ENCODE results near the gene CAMK2N2.

CAMK2N2 gene

GRCh38 chr3:184261270-184261853, at the start of gene CAMK2N2:
CAMK2N2 (minus strand) TSS chr3:184261553; CDS start chr3:184261285, 268 bp downstream.
- no peak for DNase-seq (ENCODE audit: low read depth, low spot score)
- H3K4me3 ChIP-seq (ENCODE audit: low read depth, low read length) = peak within 1 kb of the TSS; percentile 57
- no peak for TF ChIP-seq CTCF (IDR thresholded peaks at IDR 0.05; ENCODE audit: insufficient read depth, low read length, missing control alignments)
- POLR2A ChIA-PET = interaction anchor here (0.8 kb wide), 1 partner anchor 25 kb away, joined by 3 read pairs; no protein-coding TSS in a partner anchor
- CTCF ChIA-PET = interaction anchor here (0.9 to 3.7 kb wide), 3 partner anchors 11 to 34 kb away, joined by 3 to 48 read pairs (median 3); partner anchors contain the start of gene EEF1AKMT4

GRCh38 chr3:184308744-184309143, 47.4 kb upstream of the CAMK2N2 start:
- no peak for TF ChIP-seq CTCF (IDR thresholded peaks at IDR 0.05; ENCODE audit: insufficient read depth, low read length, missing control alignments)
- ChIA-PET POLR2A (interaction anchor here (0.6 to 1.0 kb wide), 2 partner anchors 11 to 18 kb away, joined by 3 read pairs; no protein-coding TSS in a partner anchor), CTCF (no interaction called here)
- H3K4me3 ChIP-seq (ENCODE audit: low read depth, low read length) = no peak overlapping the region
- no peak for DNase-seq (ENCODE audit: low read depth, low spot score)

GRCh38 chr3:184307915-184308314, 46.6 kb upstream of the CAMK2N2 start:
- CTCF ChIA-PET = no interaction called here
- POLR2A ChIA-PET = no interaction called here
- H3K4me3 ChIP-seq (ENCODE audit: low read depth, low read length) = no peak overlapping the region
- DNase-seq (ENCODE audit: low read depth, low spot score) = no peak
- TF ChIP-seq CTCF (IDR thresholded peaks at IDR 0.05; ENCODE audit: insufficient read depth, low read length, missing control alignments) = no peak

- no peak for DNase-seq (ENCODE audit: low read depth, low spot score)
- ChIA-PET CTCF (interaction anchor here (1.0 to 1.9 kb wide), 4 partner anchors 10 to 65 kb away, joined by 3 to 6 read pairs (median 5); no protein-coding TSS in a partner anchor), POLR2A (no interaction called here)
- H3K4me3 ChIP-seq (ENCODE audit: low read depth, low read length) = no peak overlapping the region
- TF ChIP-seq CTCF (IDR thresholded peaks at IDR 0.05; ENCODE audit: insufficient read depth, low read length, missing control alignments) = no peak
These were observed 45.1 kb upstream of the CAMK2N2 start for GRCh38 chr3:184306341-184306972.

- peak; percentile 15 for TF ChIP-seq CTCF (IDR thresholded peaks at IDR 0.05; ENCODE audit: insufficient read depth, low read length, missing control alignments)
- CTCF ChIA-PET = interaction anchor here (1.0 to 1.9 kb wide), 4 partner anchors 11 to 66 kb away, joined by 3 to 6 read pairs (median 5); no protein-coding TSS in a partner anchor
- POLR2A ChIA-PET = no interaction called here
- no peak for DNase-seq (ENCODE audit: low read depth, low spot score)
- H3K4me3 ChIP-seq (ENCODE audit: low read depth, low read length) = no peak overlapping the region
These were observed 44.2 kb upstream of the CAMK2N2 start for GRCh38 chr3:184305577-184305976.

- ChIA-PET CTCF (interaction anchor here (1.0 to 2.5 kb wide), 5 partner anchors 11 to 52 kb away, joined by 3 to 6 read pairs (median 5); partner anchors contain the start of gene EEF1AKMT4), POLR2A (no interaction called here)
- TF ChIP-seq CTCF (IDR thresholded peaks at IDR 0.05; ENCODE audit: insufficient read depth, low read length, missing control alignments) = no peak
- H3K4me3 ChIP-seq (ENCODE audit: low read depth, low read length) = peak overlapping the region; percentile 85
- DNase-seq (ENCODE audit: low read depth, low spot score) = no peak
These were observed 39.0 kb upstream of the CAMK2N2 start for GRCh38 chr3:184300378-184300720.
